GM21529 (cell line): ENCODE data around the gene ATP2B3.

ENCODE experiments used
- ATAC-seq: cut with Tn5 transposase; IDR thresholded peaks from one replicate; pipeline ENCODE4 v1.9.1; 2021; ENCODE audit not compliant: unreplicated experiment

Gene ATP2B3

DNA sequence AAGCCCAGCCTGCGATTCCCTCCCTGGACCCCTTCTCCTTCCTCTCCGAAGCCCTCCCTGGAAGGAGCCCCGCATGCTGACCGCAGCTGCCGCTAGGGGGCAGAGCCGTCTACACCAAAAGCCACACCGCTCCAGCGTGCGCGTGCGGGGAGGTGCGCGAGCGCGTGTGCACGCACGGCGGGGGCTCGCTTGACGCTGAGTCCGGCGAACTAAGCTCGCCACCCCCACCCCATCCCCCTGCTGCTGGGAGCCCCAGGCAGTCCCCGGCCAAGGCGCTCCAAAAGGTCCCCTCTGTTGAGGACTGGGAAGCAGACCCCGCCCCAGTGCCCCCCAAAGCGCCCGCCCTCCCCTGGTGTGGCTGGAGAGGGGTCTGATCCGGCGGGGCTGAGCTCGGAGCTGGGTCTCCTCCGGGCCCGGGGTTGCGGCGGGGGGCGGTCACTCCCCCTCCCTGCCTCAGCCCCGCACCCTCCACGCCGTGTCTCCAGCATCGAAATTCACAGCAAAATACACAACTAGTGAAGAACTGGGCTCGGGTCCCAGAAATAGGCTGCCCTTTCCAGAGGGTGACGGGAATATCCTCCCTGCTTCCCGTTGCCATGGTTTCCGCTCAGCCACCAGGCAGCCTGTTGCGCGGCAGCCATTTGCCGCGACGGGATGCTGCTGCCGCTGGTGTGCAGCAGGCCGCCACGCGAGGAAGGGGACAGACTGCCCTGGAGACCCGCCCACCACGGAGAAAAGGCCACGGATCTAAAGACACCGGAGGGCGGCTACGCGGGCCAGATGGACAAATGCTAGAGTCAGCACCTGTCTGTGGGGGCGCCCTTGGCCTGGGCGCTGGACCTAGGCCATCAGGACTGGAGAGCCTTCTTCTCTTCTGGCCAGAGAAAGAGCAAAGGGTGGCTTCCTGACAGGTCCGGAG is 92.7 kb downstream of the ATP2B3 start:
- ATAC-seq: peak; percentile 73

DNA sequence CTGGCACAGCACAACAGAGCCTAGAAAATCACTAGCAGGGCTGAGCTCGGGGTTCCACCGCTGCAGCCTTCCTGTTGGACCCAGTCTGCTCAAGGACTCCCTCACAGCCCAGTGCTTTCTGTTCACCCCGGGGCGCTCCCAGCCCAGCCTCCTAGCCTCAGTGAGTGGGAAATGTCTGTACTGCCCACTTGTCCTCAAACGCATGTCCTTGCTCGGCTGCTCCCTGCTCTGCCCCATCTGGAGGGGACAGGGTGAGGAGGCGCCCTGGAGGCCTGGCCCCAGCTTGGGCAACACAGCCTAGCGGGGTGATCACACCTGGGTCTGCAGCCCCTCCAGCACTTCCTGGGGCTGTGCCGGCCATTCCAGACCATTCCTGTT is 93.4 kb downstream of the ATP2B3 start:
- no peak for ATAC-seq

DNA sequence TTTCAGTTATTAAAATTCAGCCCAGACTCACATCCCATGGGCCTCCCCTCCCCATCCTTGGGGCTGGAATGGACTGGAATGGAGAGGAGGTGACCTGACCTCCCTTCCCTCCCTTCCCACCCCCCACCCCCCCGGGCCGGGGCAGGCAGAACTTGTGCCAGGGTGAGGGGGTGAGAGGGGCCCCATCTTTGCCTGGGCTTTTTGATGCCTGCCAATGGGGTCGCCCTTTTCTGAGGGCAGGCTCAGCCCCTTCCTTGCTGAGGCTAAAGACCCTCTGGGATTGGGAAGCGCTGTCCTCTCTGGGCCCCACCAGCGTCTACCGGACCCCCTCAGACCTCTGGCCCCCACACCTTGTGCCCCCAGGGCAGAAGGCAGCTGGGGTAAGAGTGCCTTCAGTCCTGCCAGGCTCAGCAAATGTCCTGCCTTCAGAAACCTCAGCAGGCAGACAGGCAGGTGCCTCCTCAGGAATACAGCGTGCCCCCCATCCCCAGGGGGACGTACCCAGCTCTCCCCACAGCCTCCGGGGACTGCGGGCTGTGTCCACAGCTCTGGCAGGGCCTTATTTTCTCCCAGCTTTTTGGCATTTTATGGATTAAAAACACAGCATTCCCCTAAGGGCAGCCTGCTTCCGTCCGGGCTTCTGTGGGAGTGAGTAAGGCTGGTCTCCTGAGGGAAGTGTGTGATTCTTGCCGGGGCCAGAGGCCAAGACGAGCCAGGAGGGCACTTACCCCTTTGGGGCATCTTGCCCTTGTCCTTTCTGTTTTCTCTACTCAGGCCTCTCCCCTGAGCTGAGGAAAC is 94.1 kb downstream of the ATP2B3 start:
- no peak for ATAC-seq

DNA sequence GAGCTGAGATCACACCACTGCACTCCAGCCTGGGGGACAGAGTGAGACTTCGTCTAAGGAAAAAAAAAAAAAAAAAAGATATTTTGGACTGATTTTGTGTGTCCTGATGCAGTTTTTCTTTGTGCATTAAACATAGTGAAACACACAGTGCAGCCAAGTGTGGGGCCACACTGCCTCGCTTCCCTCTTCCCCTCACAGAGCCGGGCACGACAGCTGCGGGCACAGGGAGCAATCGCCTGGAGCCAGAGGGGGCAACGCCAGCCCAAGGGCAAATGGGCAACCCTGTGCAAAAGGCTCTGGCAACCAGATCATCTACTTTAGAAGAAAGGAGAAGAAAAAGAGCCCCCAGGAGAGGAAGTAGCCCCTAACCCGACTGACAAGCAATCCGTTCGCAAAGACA is 95.0 kb downstream of the ATP2B3 start:
- ATAC-seq: no peak

DNA sequence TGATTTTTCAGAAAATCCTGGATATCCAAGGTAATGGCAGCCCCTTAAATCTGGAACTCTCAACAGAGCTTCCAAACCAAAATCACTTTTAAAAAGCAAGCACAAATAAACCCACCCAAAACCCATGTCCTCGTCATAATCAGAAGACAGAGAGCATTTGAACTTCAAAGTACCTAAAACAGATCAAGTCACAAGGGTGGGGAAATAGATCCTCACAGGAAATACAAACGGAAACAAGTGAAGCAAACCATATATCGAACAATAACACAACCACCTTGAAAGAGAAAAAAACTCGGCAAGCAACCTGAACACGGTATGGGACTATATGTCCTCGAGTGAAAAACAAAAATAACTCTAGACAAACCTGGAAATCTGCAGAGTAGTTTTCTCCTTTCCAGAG is 97.4 kb downstream of the ATP2B3 start:
- no peak for ATAC-seq

DNA sequence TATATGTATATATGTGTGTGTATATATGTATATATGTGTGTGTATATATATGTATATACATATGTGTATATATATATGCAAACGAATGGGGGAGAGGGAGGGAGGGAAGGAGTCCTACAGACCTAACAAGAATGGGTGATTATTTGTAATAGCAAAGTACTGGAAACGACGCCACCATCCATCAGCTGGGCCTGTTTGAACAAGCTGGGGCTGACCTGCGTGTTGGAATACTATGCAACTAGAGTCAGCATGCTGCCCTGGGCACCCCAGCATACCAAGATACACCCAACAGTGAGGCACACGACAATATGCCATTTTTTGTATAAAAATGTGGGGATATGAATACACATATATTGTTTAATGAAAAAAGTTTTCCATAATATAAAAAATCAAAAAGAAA is 103.1 kb downstream of the ATP2B3 start:
- no peak for ATAC-seq

DNA sequence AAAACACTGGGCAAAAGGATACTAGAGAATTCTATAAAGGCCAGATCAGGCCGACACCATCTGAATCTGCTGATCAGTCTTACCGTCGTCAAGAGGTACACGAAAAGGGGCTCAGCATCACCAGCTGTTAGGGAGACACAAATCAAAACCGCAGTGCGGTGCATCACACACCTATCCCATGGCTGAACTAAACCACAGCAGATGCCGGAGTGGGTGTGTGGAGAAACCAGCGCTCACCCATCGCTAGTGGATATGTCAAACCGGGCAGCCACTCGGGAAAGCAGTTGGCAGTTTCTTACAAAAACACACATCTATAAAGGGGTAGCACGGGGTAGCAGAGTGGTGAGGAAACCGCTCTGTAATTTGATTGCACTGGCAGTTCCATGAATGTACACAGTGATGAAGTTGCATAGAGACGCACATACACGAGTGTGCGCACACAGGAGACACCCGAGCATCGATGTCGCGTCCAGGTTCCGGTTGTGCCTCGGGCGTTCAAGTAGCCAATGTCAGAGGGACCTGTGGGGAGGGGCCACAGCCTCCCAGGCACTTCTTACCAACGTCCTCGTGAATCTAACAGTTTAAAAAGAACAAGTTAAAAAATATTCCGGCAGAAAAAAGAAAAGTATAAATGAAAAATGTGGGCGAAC is 104.6 kb downstream of the ATP2B3 start:
- ATAC-seq: no peak

DNA sequence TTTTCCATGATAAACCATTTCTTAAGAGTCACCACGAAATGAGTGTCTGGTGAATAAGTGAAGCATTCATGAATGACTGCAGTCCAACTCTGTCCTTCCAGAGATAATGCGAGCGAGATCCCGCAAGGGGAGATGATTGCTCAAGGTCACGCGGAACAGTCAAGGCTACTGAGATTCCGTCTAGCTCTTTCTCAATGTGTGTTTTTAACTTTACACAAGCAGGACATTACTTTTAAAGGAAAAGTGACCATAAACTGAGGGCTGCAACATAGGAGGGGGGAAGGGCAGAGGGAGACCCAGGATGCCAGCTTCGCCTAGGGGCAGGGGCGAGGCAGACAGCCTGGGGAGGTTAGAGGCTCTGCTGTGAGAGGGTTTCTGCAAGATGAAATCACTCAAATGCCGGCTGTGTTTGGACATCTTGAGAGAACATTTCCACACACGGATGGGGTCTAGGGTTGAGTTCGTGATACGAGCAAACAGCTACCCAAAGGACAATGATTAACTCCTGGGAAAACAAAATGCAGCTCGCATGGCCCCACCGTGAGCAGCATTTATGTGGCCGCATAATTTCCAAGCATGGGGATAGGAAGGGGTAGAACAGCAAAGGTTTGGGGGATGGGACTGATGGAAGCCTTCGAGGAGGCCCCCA is 105.3 kb downstream of the ATP2B3 start:
- no peak for ATAC-seq

DNA sequence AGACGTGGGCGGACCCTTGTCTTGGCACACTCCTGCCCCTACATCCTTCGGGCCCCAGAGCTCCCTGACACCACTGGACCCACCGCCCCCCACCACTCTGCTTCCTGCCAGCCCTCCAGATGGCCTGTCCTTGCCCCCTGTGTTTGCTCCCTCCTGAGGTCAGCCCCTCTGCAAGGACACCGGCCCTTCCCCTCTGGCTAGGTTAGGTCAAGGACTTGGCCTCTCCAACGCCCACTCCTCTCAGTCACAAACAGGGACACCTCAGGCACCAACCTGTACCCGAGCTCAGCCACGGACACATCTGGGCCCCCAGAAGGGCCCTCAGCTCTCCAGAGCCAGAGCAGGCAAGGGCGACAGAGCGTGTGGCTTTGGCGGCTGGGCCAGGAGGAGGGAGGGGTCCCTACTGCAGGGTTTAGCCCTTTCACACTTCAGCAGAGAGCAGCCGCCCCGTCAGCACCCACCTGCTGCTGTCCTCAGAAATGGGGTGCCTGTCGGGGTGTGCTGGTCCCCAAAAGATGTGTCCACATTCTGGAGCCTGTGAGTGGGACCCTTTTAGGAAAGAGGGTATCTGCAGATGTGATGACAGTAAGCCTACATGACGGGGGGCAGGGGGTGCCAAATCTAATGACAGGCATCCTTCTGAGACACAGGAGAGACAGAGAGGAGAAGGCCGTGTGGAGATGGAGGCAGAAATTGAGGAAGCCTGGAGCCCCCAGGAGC is 106.0 kb downstream of the ATP2B3 start:
- ATAC-seq: no peak

DNA sequence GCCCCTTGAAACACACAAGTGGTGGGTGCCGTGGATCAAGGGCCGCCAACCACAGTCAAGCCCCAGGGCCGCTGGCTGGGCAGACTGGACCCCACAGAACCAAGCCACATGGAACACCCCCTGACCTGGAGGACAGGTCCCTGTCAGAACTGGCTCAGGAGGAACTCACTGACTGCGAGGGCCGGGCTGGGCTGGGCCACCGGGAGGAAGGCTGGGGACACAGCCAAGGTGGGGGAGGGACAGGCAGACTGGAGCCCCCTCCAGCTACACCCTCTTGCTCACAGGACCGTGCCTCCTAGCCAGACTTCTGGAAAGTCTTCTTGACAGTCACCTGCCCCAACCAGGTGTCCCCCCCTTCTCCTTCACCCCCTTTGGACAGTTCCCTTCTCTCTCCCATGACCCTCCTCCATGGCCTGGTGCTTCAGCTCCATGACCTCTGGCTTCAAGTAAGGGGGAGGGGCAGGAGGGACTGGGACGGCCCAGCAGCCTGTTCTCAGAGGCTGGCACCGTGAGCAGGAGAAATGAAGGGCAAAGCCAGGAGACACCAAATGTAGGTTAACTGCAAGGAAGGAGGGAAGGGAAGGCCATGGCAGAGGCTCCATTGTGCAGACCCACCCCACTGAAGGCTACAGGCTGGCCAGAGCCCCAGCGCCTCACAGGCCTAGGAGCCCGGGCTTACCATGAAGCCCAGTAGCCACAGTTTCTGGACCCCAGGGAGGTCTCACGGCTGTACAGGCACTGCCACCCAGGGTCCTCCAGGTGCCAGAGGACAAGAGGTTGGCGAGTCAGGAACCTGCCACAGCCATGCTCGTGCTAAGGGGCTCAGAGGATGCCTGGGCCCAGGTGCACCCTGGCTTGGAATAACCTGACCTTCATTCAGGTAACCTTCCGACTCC is 107.0 kb downstream of the ATP2B3 start:
- no peak for ATAC-seq

DNA sequence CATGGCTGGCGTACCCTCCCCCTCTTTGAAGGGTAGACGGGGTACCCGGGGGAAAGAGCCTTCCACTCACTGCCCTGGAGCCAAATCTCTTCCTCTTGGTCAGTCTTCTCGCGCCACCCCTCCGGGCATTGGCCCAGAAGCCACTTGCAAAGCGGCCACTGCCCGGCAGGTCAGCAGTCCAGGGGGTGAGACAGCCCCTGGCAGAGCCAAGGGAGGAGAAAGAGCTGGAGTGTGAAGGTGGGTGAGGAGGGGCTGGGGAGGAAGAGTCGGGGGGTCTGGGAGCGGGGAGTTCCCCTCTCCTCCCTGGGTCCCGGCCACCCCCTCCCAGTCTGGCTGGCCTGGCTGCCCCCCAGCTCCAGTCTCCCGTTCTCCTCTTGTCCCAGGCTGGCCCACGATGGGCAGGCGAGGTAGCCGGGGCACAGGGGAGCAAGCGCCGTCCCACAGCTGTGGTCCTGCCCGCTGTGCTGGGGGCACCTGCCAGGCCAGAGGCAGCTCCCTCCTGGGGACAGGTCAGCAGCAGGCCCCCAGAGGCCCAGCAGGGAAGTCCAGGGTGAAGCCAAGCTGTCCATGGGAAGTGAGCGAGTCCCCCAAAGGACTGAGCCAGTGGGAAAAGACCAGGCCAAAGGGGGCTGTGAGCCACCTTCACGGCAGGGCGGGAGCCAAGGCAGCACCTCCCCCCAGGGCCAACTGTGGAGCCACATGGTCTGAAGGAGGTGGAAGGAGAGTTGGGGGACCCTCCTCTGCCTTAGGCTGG is 108.0 kb downstream of the ATP2B3 start:
- ATAC-seq: no peak

DNA sequence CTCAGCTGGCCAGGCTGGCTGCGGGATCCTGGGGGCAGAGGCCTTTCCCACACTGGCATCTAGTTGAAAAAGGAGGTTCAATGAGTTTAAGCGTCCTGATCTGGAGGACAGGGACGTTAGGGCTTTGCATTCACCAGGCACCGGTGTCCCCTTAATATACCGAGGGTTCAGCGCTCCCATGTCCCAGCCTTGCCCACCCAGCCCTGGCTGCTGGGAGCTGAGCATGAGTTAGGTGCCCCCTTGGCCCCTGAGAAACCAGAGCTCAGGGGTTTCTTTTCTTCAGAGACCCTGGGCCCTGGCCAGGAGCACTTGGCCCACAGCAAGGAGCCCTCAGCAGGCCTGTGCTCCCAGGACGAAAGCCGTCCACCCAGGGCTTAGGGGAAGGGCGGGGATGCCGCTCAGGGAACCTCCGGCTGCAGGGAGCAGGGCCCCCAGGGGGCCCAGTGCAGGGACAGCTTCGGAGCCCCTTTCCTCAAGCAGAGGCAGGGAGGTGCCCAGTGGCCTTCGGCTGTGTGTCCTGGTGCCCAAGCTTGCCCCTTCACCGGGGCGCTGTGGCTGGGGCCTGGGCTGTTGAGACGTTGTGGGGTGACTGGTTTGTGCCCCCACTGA is 108.7 kb downstream of the ATP2B3 start:
- ATAC-seq: no peak

DNA sequence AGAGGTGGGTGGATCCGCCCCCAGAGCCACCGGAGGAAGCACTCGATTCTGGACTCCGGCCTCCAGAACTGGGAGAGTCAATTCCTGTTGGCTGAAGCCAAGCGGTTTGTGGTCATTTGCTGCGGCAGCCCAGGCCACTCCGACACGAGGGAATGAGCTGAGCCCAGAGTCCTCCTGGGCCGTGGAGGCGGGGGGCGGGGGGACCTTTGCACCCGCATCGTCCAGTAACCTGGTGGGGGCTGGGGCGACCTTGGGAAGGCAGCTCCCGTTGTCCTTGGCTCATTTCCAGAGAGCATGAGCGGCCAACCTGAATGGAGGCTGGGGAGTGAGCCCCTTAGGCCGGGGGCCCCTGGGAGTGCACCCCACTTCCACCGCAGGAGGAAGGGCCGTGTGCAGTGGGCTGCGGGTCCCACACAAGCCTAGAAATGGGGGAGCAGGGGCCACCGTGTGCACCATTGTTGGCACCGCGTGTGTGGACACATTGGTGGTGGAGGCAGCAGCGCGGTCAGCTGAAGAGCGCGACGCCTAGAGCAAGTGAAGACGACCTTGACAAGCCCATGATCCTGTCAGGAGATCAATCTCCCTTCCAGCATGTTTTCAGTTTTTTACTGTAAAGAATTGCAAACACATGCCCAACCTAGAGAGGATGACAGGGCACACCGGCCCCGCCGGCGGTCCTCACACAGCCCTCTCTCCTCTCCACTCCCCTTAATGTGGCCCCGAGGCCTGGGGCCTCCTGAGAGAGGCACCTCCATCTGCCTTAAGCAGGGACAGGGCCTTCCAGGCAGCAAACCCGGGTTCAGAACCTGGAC is 109.6 kb downstream of the ATP2B3 start:
- ATAC-seq: no peak

DNA sequence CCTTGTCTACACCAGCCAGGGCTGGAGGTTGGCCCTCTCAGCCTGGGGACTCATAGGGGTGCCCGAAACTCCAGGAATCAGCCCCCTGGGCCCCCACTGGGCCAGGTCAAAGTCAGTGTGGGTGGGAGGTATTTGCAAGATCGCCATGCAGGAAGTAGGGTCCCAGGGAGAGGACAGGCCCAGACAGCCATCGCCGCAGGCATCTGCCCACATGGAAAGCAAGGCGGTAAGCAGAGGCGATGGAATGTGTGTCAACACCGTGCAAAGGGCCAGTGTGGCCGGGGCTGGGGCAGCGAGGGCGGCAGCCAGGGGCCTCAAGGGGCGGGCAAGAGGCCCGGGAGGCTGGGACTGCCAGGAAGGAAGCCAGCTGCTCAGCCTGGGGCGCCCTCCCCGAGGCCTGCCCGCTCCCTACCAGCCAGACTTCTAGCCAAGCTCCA is 110.3 kb downstream of the ATP2B3 start:
- ATAC-seq: no peak

DNA sequence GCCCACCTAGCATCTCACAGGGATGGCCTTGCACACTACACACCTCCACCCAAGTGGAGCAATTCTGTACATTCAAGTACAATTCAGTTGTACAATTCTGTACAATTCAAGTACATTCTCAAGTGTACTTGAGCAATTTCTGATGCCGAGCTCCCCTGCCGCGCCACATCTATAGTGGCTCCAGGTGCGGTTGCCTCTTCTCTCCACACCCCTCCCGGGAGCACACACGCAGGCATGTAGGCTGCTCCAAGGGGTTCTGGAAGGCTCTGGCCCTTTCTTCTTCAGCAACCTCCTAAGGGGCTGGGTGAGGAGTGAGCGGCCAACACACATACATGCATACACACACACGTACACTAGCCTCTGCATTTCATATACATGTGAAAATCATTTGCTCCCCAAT is 110.7 kb downstream of the ATP2B3 start:
- no peak for ATAC-seq

DNA sequence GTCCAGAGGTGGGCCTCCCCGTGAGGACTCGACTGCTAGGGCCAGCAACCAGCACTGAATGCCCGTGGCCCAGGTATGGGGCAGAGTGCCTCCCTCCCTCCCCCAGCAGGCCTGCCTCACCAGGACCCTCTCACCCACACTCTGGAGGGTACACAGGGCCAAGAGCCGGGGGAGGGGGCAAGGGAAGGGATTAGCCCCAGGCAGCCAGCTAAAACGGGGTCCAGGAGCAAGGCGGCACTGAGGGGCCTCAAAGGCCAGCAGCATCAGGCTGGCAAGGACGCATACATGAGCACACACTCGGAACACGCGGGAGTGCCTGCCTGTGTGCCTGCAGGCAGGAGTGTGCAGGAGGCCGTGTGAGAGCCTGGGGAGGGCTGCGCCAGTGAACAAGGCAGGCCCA is 111.2 kb downstream of the ATP2B3 start:
- no peak for ATAC-seq

DNA sequence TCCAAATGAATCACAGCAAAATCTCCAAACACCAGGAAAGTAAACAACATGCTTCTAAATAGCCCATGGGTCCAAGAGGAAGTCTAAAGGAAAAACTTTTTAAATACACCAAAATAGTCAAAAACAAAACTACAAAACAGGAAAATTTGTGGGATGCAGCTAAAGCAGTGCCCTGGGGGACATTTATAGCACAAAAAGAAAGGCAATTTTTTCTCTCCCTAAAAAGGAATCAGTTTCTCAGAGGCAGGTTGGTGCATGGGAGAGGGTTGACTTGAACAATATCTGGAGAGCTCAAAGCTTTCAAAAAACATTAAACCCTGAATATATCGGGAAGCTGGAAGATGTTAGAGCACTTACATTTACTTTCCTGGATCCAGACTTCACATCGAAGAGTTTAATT is 113.9 kb downstream of the ATP2B3 start:
- ATAC-seq: no peak
